IgD-negative memory B cell (primary cell): ENCODE data around the gene SYTL3. TPM values are rescaled to one million over a fixed set of nuclear protein-coding genes. Genes with fewer than 3 reads are reported as not detected.
"Not testable (repeated sequence)": the region's sequence is repeated elsewhere in the genome, so short reads cannot be mapped to it uniquely, and the experiment has no call there.

Experiments used
- H3K27ac Mint-ChIP-seq, 3 donors: one replicate each; pipeline ENCODE4 v1.8.0; 2020 to 2022; ENCODE audit warnings: mild to moderate bottlenecking in 3 of 3, mixed read lengths in 3 of 3, moderate library complexity in 1 of 3
- H3K27me3 Mint-ChIP-seq: one replicate; pipeline ENCODE4 v1.8.0; 2021; ENCODE audit warnings: mixed read lengths
- H3K36me3 Mint-ChIP-seq: one replicate; pipeline ENCODE4 v1.8.0; 2020; ENCODE audit warnings: mild to moderate bottlenecking, mixed read lengths
- H3K4me1 Mint-ChIP-seq, 3 donors: one replicate each; pipeline ENCODE4 v1.8.0; 2020 to 2022; ENCODE audit warnings: mixed read lengths in 3 of 3, mild to moderate bottlenecking in 1 of 3
- H3K4me3 Mint-ChIP-seq, 4 donors: one replicate each; pipeline ENCODE4 v1.8.0; 2020 to 2022; ENCODE audit warnings: mild to moderate bottlenecking in 4 of 4, mixed read lengths in 4 of 4, moderate library complexity in 3 of 4
- H3K9me3 Mint-ChIP-seq, 3 donors: one replicate each; pipeline ENCODE4 v1.8.0; 2020 to 2021; ENCODE audit warnings: mixed read lengths in 3 of 3, mild to moderate bottlenecking in 1 of 3
- polyA plus RNA-seq: library from polyadenylated mRNA; unstranded; fragments of 300-500 nt; fragmentation: Illumina TruSeq; gene quantifications from one replicate; pipeline ENCODE4 v1.2.3, GENCODE V29; 2021

SYTL3 gene
- polyA plus RNA-seq, 1 donor from 2014 or later: 1.8 TPM

GRCh38 chr6:158614606-158615005 is 35.2 kb upstream of the SYTL3 start:
- H3K4me3 Mint-ChIP-seq, H3K27me3 Mint-ChIP-seq, H3K9me3 Mint-ChIP-seq, H3K4me1 Mint-ChIP-seq: not testable (repeated sequence)
- peak overlapping the region in 1 of 3 donors; percentile 76 for H3K27ac Mint-ChIP-seq
- peaks cover 25% of the 10 kb centered on the region for H3K36me3 Mint-ChIP-seq

- H3K9me3 Mint-ChIP-seq, H3K27ac Mint-ChIP-seq, H3K4me1 Mint-ChIP-seq, H3K27me3 Mint-ChIP-seq, H3K4me3 Mint-ChIP-seq: not testable (repeated sequence)
- H3K36me3 Mint-ChIP-seq: peaks cover 24% of the 10 kb centered on the region
Observed at GRCh38 chr6:158618289-158618688, 31.6 kb upstream of the SYTL3 start.

- Mint-ChIP-seq H3K4me1 (peaks cover 0 to 3% (median 2%) of the 10 kb centered on the region in 3 donors), H3K9me3 (no peaks in the 10 kb centered on the region), H3K27me3 (no peaks in the 10 kb centered on the region), H3K36me3 (peaks cover 15% of the 10 kb centered on the region), H3K4me3 (no peak overlapping the region), H3K27ac (no peak overlapping the region)
Observed at GRCh38 chr6:158619922-158620801, 29.7 kb upstream of the SYTL3 start.

- Mint-ChIP-seq H3K4me1 (peaks cover 0 to 3% (median 2%) of the 10 kb centered on the region in 3 donors), H3K36me3 (peaks cover 8% of the 10 kb centered on the region), H3K4me3 (no peak overlapping the region), H3K9me3 (no peaks in the 10 kb centered on the region), H3K27ac (no peak overlapping the region), H3K27me3 (no peaks in the 10 kb centered on the region)
Observed at GRCh38 chr6:158620963-158621693, 28.7 kb upstream of the SYTL3 start.

- Mint-ChIP-seq H3K4me3 (no peak overlapping the region), H3K4me1 (peaks cover 0 to 3% (median 3%) of the 10 kb centered on the region in 3 donors), H3K36me3 (peaks cover 6% of the 10 kb centered on the region), H3K27me3 (no peaks in the 10 kb centered on the region), H3K9me3 (no peaks in the 10 kb centered on the region), H3K27ac (no peak overlapping the region)
Observed at GRCh38 chr6:158621694-158622544, 27.9 kb upstream of the SYTL3 start.

GRCh38 chr6:158622545-158623190 is 27.2 kb upstream of the SYTL3 start:
- Mint-ChIP-seq H3K9me3 (no peaks in the 10 kb centered on the region), H3K27ac (no peak overlapping the region), H3K27me3 (no peaks in the 10 kb centered on the region), H3K4me1 (peaks cover 0 to 3% (median 3%) of the 10 kb centered on the region in 3 donors), H3K4me3 (no peak overlapping the region), H3K36me3 (peaks cover 3% of the 10 kb centered on the region)

GRCh38 chr6:158624684-158625682 is 24.9 kb upstream of the SYTL3 start:
- Mint-ChIP-seq H3K27me3 (no peaks in the 10 kb centered on the region), H3K4me3 (no peak overlapping the region), H3K9me3 (no peaks in the 10 kb centered on the region), H3K4me1 (peaks cover 0 to 3% (median 0%) of the 10 kb centered on the region in 3 donors), H3K36me3 (peaks cover 7% of the 10 kb centered on the region), H3K27ac (no peak overlapping the region)

- Mint-ChIP-seq H3K36me3 (peaks cover 4% of the 10 kb centered on the region), H3K27ac (no peak overlapping the region), H3K27me3 (no peaks in the 10 kb centered on the region), H3K4me3 (no peak overlapping the region), H3K9me3 (no peaks in the 10 kb centered on the region), H3K4me1 (peaks cover 0 to 4% (median 0%) of the 10 kb centered on the region in 3 donors)
Observed at GRCh38 chr6:158625881-158626305, 24.0 kb upstream of the SYTL3 start.

- Mint-ChIP-seq H3K27me3 (no peaks in the 10 kb centered on the region), H3K27ac (no peak overlapping the region), H3K4me3 (no peak overlapping the region), H3K9me3 (no peaks in the 10 kb centered on the region), H3K4me1 (peaks cover 0 to 4% (median 0%) of the 10 kb centered on the region in 3 donors), H3K36me3 (peaks cover 3% of the 10 kb centered on the region)
Observed at GRCh38 chr6:158626360-158627167, 23.3 kb upstream of the SYTL3 start.

GRCh38 chr6:158627168-158627939 is 22.5 kb upstream of the SYTL3 start:
- Mint-ChIP-seq H3K36me3 (peaks cover 3% of the 10 kb centered on the region), H3K27ac (peak overlapping the region in 1 of 3 donors; percentile 43), H3K4me1 (peaks cover 0 to 4% (median 0%) of the 10 kb centered on the region in 3 donors), H3K27me3 (no peaks in the 10 kb centered on the region), H3K9me3 (no peaks in the 10 kb centered on the region), H3K4me3 (peak overlapping the region in 1 of 4 donors; percentile 18)

GRCh38 chr6:158627940-158628211 is 22.0 kb upstream of the SYTL3 start:
- peak overlapping the region in 1 of 3 donors; percentile 43 for H3K27ac Mint-ChIP-seq
- no peak overlapping the region for H3K4me3 Mint-ChIP-seq
- H3K36me3 Mint-ChIP-seq: peaks cover 3% of the 10 kb centered on the region
- peaks cover 0 to 4% (median 0%) of the 10 kb centered on the region in 3 donors for H3K4me1 Mint-ChIP-seq
- no peaks in the 10 kb centered on the region for H3K9me3 Mint-ChIP-seq
- H3K27me3 Mint-ChIP-seq: no peaks in the 10 kb centered on the region

GRCh38 chr6:158628542-158628941 is 21.3 kb upstream of the SYTL3 start:
- Mint-ChIP-seq H3K27me3 (no peaks in the 10 kb centered on the region), H3K4me3 (no peak overlapping the region), H3K9me3 (no peaks in the 10 kb centered on the region), H3K36me3 (peaks cover 5% of the 10 kb centered on the region), H3K4me1 (peaks cover 0 to 4% (median 0%) of the 10 kb centered on the region in 3 donors), H3K27ac (no peak overlapping the region)
